Epidermal melanocyte (primary cell): ENCODE measurements around the gene ANXA2R.

Experiments used
- DNase-seq: peaks from one replicate; pipeline ENCODE4 v3.0.0; 2011; ENCODE audit warnings: low spot score; ENCODE audit not compliant: insufficient read length

ANXA2R gene

DNA sequence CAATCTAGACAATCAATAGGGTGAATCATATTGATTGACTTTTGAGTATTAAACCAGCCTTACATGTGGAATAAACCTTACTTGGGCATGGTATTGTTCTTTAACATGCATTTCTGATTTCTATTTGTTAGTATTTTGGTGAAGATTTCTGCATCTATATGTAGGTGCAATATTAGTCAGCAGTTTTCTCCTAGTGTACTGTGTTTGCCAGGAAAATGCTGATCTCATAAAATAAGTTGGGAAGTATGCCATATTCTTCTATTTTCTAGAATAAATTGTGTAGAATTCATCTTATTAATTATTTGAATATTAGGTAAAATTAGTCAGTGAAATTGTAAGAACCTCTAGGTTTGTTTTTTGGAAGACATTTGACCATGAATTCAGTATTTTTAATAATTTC, 38.4 kb downstream of the ANXA2R start:
- DNase-seq: no peak

DNA sequence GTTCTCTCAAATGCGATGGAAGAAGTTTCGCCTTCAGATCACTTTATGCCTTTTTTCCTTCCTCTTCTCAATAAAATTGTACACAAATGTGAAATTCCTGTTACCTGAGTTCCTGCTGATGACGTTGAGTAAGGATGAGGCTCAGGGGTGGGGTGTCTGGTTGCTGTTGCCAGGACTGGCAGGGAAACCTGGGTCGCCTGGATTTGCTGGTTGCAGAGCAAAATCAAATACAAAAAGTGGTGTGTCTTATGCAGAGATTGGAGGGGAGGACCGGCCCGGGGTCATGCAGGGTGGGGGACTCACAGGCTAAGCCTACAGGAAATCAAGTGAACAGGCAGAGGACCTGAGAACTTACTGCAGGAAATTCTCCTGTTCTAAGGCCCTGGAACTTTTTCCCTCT, 39.2 kb downstream of the ANXA2R start:
- DNase-seq: no peak

DNA sequence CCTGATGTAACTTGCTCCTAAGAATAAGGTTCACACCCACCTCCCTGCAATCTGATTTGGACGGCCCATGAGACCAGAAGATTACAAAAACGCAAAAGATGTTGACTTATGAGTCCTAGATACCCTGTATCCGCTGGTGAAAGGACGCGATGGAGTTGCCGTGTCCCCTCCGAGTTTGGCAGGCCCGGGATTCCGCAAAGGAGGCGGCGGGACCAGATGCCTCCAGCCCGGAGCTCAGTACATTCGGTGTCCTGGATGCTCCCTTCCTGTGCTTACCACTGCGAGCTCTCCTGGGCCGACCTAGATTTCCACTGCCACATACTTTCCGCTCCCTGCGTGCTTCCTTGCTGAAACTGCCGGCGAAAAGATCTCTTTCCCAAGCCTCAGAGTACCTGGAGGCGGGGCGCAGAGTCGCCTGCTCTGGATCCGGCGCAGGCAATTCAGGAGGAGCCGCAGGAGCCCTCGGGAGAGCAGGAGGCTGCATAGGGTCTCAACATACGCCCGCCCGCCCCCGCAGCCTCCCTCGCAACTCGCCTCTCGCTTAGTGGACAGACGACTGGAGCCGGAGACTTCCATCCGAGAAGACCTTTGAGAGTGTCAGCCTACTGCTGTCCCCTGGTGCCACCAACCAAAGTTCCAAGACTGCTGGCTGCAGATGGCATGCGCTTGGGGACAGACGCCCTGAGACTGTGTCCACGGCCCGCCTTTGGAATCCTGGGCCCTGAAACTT, 39.8 kb downstream of the ANXA2R start:
- no peak for DNase-seq

DNA sequence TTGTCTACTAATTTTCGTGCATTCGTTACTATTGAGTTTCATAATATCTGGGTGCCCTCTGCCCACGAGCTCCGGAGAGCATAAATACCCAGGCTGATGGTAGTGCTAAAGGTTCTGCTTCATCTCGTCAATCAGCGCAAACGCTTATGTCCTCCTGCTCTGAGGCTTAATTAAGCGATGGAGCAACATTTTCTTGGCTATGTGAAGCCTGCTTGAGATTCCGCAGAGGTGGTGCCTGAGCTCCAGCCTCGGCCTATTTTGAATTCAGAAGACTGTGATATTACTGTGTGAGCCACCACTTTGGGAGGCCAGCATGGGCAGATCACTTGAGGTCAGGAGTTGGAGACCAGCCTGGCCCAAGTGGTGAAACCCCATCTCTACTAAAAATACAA, 44.8 kb downstream of the ANXA2R start:
- DNase-seq: no peak

DNA sequence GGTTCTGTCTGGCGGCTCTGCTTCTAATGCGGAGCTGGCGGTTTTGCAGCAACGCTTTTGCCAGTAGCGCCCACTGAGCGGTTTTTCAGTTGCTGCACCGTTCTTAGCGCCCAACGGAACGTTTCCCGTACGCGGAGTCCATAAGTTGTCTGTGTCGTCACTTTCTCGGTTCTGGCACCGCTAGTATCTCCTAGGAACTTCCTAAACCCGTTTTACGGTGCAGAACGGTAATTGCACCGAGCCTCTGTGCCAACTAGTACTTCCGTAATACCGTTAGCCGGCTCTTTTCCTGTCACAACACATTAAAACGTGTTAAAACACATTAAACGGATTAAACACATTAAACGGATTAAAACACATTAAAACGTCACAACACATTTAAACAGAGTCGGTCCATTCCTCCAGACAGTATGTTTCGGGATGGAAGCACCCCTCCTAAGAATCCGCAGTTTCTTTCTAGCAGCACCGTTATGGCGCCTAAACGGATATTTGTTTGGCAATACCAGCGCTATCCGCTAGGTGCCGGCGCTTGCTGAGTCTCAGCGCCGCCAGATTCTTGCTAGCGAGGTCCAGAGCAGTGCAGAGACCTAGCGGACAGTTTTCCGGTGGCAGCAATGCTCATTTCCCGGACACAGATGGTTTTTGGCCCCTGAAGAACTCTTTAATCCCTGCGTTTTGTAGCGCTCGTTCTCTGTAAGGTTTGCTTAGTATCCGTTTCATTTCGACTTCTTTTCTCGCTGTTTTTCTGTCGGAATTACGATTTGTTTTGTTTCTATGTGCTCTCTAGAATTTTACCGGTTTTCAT, 45.4 kb downstream of the ANXA2R start:
- DNase-seq: peak; percentile 26

DNA sequence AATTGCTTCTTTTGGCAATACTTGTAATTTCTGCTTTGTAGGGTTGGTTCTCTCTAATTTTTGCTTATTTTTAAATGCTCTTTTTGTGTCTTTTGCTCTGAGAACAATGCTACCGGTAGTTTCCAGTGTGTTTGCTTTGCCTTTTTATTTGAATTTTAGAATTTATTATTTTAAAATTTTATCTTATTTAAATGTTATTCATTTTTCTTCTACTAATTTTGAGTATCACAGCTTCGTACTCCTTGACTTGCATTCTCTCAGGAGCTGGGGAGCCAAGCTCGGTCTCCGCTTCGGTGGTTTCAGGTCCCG, 45.9 kb downstream of the ANXA2R start:
- no peak for DNase-seq

DNA sequence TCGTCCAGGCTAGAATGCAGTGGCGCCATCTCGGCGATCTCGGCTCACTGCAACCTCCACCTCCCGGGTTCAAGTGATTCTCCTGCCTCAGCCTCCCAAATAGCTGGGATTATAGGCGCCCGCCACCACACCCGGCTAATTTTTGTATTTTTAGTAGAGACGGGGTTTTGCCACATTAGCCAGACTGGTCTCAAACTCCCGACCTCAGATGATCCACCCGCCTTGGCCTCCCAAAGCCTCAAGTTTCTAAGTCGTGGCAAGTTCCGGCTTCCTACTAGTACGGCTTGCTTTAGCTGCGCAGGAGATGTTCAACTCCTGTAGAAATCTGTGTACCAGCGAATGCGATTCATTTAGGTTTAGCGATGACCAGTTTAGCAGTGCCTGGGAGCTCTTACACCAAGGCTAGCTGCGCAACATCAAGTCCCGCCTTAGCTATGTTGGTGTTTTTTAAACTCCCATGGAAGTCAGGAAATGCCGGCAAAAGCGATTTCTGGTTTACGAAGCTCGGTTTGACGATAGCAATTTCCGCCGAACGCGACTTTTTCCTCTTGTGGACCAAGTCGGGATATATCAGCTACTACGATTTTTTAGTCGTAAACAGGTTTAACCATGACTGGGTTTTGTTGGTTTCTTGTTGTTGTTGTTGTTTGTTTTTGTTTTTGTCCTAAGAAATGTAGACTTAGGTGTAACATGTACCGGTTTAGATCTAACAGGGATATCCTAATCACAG, 46.4 kb downstream of the ANXA2R start:
- no peak for DNase-seq

DNA sequence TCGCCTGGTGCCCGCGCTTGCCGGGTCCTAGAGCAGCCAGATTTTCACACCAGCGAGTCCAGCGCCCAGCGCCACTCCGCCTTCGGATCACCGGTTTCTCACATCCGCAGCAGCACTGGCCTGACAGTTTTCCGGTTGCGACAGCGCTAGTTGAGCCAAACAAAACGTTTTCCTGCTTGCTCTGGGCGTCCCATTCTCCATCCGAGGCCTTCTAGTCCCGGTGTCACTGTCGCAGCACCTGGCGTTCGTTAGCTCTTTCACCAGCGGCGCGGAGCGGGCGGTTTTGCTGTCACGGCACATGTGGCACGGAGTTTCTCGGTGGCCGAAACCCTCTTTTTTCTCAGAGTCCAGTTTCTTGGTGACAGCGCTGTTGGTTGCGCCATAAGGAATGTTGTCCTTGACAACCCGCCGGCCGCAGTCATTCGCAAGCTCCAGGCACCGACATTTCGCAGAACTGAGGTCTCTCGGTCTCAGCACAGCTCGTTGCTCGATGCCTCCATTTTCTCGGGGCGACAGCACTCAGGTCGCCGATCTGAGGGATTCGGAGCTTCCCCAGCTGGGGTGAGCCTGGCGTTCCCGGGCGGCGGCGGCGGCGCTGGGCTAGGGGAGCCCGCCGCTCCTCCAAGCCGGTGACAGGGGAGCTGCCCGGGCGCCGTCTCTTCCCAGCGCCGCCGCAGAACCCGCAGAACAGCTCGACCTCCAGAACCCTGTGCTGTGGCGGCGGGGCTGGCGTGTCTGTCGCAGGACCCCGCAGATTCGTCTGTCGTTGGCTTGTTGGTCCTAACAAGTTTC, 47.8 kb downstream of the ANXA2R start:
- DNase-seq: no peak

DNA sequence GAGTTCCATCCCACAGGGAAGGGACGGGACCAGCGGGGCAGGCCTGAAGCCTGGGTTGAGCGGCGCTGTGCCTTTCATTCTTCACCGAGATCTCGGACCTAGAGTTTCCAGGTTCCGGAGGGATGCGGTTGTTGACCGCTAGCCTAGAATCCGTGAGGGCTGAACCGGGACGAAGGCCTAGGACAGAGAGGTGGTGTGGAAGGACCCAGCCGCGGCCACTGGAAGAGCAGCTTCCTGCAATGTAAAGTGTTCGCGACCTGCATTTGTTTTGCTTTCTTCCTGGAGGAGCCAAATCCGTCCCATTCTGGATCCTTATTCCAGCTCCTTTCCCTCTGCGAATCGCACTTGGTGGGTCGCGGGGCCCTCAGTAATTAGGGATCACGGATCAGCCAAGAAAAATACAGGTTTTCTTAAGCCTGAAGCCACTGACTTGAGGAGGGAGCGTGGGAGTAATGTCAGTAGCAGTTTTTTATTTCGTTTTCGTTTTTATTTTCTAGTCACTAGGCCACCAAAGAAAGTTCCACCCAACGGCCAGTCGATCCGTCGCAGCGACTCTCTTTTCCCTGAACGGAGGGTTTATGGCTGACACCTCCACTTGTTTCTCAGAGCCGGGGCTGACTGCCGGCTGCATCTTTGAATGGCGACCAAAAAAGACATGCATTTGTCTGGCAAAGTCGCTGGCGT, 48.6 kb downstream of the ANXA2R start:
- DNase-seq: no peak

DNA sequence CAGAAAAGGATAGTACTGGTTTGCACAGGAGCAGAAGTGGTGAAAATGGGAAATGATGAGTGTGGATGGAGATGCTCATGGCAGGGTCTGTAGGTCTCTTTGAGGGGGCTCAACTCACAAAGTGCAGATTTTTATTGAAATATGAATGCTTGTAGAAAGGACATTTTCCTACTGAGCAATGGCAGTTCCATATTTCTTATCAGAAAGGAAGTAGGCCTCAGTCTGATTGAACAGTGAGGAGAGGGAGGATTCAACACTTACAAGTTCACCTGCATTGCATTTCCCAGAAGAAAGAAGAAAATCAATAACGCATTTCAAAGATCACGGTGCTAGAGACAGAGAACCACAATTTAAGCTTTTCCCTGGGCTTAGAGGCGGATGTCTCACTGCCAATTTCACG, 49.2 kb downstream of the ANXA2R start:
- DNase-seq: no peak
